Stimulated activated CD4-positive, alpha-beta T cell treated with anti-CD3 and anti-CD28 coated beads, Interleukin-1b, Interleukin-23, amount 100 ng/mL, for 4 hours (primary cell): ENCODE data around the gene HPCA.

Experiments used
- DNase-seq, 2 donors: peaks; one replicate each; pipeline ENCODE4 v3.0.0-alpha.2; 2020; ENCODE audit warnings: low read depth in 2 of 2

HPCA gene

DNA sequence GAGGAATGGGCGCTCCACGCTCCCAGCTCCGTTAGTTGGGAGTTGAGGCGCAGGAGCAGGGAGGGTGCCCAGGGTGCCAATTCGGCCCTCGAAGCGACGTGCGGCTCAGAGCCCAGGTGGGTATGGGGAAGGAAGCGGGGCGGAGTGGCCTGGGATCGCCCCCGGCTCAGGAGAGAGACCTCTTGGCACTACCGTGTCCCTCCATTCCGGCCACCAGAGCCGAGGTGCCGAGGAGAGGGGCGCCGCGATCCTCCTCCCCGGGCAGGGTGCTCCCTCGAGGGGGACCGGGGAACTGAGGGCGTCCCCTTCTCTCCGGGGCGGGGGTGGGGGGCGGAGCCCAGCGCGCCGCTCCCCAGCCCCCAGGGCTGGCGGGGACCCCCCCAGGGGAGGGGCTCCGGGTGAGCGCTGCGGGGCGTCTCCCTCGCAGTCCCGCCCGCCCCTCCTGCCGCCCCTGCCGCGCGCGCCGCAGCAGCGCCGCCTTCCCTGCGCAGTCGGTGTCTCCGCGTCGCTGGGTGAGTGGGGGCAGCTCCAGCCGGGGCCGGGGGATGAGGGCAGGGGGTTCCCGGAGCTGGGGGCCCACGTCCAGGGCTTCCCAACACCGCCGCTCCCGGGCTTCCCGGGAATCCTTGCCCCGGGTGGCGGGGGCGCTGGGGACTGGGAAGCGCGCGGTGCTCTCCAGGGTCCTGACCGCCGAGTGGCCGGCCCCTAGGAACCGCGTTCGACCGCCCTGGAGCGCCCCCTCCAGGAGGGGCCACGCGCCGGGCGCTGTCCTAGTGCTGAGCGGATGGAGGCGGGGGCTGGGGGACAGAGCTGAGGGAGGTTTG is at the start of gene HPCA:
TSS of gene HPCA (plus strand) at position 488 of the 824 bp plus-strand sequence. CDS start 2,408 bp downstream, outside the sequence.
- no peak for DNase-seq

DNA sequence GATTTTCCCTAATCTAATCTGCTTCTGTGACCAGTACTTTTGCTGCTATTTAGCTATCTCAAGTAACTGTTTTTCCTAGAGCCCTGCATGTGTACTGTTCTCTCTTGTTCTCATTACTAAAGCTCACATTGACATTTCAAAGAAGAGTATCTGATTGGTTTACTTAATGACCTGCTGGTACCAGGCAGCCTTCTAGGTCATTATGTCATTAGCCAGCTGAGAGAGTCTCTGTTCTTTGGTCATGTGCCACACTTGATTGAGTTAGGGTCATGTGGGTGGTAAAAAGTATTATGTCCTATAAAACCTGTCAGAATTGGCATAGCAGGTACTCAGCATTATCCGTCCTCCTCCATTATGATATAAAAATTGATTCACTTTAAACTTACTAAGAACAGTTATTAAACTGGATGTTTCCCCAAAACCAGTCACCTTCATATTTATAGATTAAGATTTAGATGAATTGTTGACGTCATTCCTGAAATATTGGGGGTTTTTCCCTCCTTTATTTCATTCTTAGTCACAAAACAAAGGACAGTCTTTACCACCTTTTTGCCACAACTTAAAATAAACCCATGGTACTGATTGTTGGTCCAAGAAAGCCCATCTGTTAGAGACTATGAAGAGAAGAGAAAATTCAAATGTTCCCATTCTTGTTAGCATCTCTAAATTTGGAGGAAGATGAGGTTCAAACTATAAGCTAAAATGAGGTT is 37.8 kb upstream of the HPCA start:
- no peak for DNase-seq

GRCh38 chr1:32855861-32856617 is 30.3 kb upstream of the HPCA start:
- no peak for DNase-seq

GRCh38 chr1:32858136-32858535 is 28.2 kb upstream of the HPCA start:
- no peak for DNase-seq

DNA sequence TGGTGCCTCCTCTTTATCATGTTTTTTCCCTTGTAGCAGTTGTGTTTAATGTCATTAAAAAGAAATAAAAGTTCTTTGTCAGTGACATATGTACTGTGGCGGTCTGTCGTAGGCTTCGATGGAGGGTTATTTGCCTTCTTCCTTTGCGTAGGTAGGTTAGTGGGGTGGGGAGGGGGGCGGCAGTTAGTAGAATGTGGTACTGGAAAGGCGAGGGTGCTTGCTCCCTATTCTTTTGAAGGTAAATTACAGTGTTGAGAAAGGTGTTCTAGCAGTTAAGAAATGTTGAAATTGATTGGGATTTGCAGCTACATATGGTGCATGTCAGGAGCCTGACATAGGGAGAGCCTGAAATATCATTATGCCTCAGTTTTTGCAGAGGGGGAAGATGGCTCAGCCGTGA is 27.5 kb upstream of the HPCA start:
- no peak for DNase-seq

- no peak for DNase-seq
Observed at GRCh38 chr1:32859915-32860314, 26.4 kb upstream of the HPCA start.

DNA sequence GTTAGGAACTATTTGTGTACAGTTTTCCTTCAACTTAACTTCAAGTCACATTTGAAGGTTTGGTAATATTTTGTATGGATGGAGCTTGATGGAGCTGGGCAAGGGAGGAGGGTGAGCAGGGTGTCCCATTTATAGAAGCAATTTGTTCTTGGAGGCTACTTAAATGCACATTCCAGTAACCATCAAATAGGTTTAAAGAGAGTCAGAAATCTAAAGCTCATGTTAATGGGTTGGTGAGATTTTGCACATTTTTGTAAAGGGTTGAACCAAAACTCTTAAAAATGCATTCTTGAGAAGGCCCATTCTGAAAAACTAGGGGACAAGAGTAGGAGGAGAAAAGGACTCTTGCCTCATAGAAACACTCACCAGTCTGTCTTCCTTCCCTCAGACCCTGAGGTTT is 25.7 kb upstream of the HPCA start:
- no peak for DNase-seq

DNA sequence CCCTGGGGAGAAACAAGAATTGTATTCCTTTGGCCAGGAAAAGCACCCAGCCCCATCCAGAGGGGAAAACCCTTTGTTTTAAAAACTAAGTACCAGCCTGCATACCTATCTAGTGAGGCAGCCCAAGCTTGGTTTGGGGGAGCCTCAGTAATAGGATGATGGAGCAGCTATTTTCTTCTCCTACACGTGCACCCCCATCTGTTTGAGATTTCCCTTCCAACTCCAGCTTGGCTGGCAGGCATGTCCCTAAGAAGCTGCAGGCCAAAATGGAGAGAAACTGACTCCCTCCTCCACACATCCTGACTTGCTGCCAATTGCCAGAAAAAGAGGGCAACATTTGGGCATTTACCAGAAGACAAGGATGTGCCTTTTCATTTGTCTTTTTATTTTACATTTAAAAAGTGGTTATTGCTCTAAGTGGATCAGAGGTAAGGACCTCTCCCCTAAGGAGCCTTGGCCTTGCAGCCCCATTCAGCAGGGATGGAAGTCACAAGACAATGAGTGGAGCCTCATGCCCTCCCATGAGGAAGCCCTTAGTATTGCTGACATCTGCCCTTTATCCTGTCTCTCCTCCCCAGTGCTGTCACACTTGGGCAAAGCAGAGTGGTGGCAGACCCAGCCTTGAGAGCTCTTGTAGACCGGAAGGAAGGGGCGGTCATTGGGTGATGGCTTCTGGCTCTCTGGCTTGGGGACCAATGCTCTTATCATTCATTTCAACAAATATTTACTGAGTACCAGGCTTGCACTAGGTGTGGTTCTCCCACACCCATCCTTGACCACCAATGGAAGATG is 24.2 kb upstream of the HPCA start:
- DNase-seq, result no peak

DNA sequence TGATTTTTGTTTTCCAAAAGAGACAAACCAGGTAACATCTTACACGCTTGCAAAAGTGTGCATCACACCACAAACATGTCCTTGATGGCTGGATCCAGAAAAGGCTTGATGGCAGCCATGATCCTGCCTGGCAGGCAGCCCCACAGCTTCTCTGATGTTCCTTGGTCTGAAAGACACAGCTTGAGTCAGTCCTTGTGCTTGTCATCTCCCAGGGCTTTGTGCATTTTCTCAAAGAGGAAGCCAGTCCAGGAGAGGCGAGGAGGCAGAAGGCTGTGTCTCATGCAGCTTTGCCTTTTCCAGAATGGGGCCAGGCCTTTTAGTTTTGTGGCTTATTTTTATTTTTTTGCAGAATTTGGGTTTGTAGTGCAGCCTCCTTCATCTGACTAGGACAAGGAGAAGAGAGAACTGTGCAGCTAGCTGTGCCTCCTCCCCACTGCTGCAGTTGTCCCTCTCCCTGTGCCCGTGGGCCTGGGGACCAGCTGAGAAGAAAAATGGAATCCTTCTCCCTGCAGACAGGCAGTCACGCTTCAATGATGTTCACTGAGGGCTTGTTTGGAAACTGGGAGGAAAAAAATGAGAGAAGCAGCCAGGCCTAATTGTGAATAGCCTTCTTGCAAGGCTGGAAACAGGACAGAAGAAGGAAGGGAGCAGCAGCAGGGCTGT is 22.9 kb upstream of the HPCA start:
- DNase-seq, result no peak

- no peak for DNase-seq
Observed at GRCh38 chr1:32863881-32864245, 22.4 kb upstream of the HPCA start.

DNA sequence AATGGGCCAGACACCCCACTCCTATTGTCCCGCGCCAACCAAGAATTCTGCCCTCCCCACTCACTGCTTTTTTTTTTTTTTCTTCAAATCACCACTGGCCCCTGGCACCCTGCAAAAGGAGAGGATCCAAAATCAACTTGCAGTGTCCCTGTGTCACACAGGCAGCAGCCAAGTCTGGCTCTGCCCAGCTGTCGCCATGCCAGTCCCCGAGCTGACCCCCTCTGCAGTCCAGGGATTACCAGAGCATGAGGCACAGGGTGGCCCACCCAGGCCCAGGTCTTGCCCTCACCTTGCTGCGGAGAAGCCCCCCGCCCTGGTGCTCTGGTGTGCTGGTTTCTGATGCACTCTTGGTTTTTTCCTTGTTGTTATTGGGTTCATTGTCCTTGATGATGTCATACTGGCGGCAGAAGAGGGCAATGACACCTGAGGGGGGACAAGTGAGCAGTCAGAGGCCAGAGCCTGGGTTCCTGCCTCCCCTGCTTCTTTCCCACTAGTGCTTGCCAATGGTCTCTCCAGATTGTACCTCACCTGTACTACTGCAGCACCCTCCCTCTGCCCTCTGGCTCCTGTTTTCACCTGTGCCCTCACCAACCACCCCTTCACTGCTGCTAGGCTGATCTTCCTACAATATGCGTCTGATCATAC is 21.8 kb upstream of the HPCA start:
- DNase-seq, result no peak

- no peak for DNase-seq
Observed at GRCh38 chr1:32865639-32866405, 20.5 kb upstream of the HPCA start.

- DNase-seq, result no peak
Observed at GRCh38 chr1:32867151-32867550, 19.1 kb upstream of the HPCA start.

- DNase-seq, result no peak
Observed at GRCh38 chr1:32867671-32868070, 18.6 kb upstream of the HPCA start.

DNA sequence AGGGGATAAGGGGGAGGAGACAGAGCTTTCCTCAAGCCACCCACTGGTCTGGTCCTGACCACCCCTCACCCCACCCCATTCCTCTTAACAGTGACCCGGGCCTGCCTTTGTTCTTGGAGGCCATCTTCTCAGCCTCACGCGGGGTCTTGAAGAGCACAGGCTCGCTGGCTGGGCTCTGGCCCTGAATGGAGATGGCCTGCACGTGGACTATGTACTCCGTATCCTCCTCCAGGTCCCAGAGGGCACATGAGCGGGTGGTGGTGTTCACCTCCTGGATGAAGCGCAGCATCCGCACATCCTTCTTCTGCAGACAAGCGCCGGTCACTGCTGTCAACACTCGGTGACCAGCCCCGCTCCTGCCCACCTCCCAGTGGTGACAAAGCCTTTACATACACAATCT is 18.2 kb upstream of the HPCA start:
- DNase-seq, result no peak

DNA sequence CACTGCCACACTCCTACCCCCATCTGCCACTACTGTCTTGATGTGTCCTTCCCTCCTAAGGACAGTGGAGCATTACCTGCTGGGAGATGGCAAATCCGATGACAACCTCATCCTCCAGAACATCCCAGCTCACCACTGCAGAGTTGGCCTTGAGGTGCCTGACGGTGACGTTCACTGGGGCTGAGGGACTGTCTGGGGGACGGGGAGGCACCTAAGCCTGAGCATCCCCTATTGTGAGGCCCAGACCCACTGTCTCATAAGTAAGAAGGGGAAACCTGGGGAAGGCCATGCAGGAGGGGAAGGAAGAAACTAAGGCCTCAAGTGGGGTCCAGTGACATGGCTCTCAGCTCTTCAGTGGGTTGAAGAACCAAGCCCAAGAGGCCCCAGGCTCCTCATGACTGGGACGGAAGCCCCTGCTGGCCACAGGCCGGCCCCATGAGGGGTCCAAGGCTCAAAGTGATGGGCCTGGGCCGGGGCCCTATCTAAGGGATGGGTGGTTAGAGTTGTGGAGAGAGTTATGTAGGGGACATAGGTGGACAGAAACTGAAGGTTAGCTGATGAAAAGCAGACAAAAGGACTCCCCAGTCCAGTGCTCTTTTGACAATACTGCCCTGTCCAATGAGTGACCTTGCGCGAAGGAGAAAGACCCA is 17.4 kb upstream of the HPCA start:
- no peak for DNase-seq

DNA sequence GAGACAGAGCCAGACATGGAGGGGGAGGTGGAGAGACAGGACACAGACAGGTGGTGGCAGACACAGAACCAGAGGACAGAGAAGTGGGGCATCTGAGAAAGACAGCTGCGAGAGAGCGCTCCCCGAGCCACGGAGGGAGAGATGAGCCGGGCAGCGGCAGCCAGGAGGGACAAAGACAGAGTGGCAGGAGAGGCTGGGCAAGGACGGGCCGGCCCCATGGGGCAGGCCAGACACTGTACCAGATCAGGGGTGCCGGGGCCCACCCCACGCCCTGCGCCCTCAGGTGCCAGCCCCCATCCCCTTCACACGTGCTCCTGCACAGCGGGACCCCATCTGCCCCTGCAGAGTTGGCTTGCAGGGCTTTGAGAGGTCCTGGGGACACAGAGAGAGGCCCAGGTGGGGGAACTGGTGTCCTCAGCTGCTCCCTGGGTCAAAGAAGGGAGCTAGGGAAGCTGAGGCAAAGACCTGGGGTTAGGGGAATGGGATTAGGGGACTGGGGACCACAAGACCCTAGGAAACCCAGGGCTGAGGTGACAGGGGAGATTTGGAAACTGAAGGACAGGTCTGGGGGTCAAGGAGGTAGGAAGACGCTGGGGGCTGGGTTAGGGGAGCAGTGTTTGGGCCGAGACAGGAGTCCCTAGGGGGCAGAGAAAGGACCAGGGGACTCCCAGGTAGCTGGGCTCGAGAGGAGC is 16.2 kb upstream of the HPCA start:
- no peak for DNase-seq

DNA sequence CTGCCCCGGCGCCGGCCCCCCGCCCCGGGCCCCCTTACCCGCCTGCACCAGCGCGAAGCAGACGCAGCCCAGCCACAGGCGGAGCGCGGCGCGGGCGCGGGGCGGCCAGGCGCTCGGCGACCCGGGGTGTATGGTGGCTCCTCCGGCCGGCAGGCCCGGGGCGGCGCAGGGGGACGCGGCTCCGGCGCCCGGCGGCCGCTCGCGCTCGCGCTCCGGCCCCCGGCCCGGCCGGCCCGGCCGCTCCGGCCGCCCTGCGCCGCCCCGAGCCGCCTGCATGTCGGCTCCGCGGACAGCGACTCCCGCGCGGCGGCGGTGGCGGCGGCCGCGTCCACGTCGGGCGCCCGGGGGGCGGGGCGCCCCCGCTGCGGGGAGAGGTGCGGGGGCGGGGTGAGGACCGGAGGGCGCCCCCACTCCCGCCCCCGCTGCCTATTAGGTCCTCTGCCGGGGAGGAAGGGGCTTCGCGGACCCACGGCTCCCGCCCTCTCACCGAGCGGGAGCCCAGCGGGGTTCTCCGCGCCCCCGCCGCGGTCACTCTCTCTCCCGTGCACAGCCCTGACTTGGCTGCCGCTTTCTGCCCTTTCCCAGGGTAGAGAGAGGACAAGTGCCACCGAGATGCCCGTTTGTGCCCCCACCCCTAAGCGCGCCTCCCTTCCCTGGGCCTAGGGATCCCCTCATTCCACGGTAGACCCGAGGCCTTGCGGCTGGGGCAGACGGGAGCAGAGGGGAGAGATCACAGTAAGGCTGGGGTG is 15.5 kb upstream of the HPCA start, which contains the start of gene FNDC5:
TSS of gene FNDC5 (minus strand) at position 298 of the 749 bp plus-strand sequence.
- DNase-seq, result no peak
